GM18502 (cell line): ENCODE data around the gene THADA.

Source experiments
- ATAC-seq: cut with Tn5 transposase; IDR thresholded peaks from one replicate; pipeline ENCODE4 v1.9.1; 2021; ENCODE audit warnings: mild to moderate bottlenecking; ENCODE audit not compliant: unreplicated experiment, poor library complexity

The THADA gene

GRCh38 chr2:43425659-43426058, 170.2 kb downstream of the THADA start:
- ATAC-seq: no peak

GRCh38 chr2:43424262-43425207, 171.3 kb downstream of the THADA start:
- no peak for ATAC-seq

GRCh38 chr2:43423941-43424261, 171.9 kb downstream of the THADA start:
- no peak for ATAC-seq

GRCh38 chr2:43421194-43421593, 174.6 kb downstream of the THADA start:
- no peak for ATAC-seq

- no peak for ATAC-seq
Observed at GRCh38 chr2:43420389-43420801, 175.4 kb downstream of the THADA start.

GRCh38 chr2:43419876-43420275, 176.0 kb downstream of the THADA start:
- no peak for ATAC-seq

- ATAC-seq: no peak
Observed at GRCh38 chr2:43419243-43419642, 176.6 kb downstream of the THADA start.

- ATAC-seq: no peak
Observed at GRCh38 chr2:43418680-43419079, 177.2 kb downstream of the THADA start.

GRCh38 chr2:43417300-43417699, 178.5 kb downstream of the THADA start:
- ATAC-seq: no peak

- no peak for ATAC-seq
Observed at GRCh38 chr2:43415592-43415991, 180.2 kb downstream of the THADA start.

GRCh38 chr2:43414586-43415135, 181.2 kb downstream of the THADA start:
- ATAC-seq: no peak

- ATAC-seq: no peak
Observed at GRCh38 chr2:43414033-43414432, 181.8 kb downstream of the THADA start.

- no peak for ATAC-seq
Observed at GRCh38 chr2:43412114-43412753, 183.6 kb downstream of the THADA start.

- ATAC-seq: no peak
Observed at GRCh38 chr2:43410055-43410604, 185.7 kb downstream of the THADA start.

GRCh38 chr2:43408407-43409160, 187.3 kb downstream of the THADA start:
- peak; percentile 80 for ATAC-seq

GRCh38 chr2:43407935-43408334, 187.9 kb downstream of the THADA start:
- ATAC-seq: peak; percentile 37

- ATAC-seq: no peak
Observed at GRCh38 chr2:43406651-43407279, 189.1 kb downstream of the THADA start.

- ATAC-seq: no peak
Observed at GRCh38 chr2:43405829-43406228, 190.0 kb downstream of the THADA start.

- peak; percentile 56 for ATAC-seq
Observed at GRCh38 chr2:43402452-43402937, 193.3 kb downstream of the THADA start.

GRCh38 chr2:43402002-43402401, 193.8 kb downstream of the THADA start:
- peak; percentile 93 for ATAC-seq
